GM18505 (cell line): ENCODE results near the gene CHN2.

Experiments
- ATAC-seq: cut with Tn5 transposase; IDR thresholded peaks from one replicate; pipeline ENCODE4 v1.9.1; 2021; ENCODE audit not compliant: unreplicated experiment
- POLR2A ChIP-seq: IDR thresholded peaks from 4 replicates; pipeline ENCODE4 v1.6.1; 2011; ENCODE audit warnings: borderline replicate concordance; ENCODE audit not compliant: insufficient read depth, insufficient read length; ENCODE audit errors: extremely low read depth

CHN2 gene

DNA sequence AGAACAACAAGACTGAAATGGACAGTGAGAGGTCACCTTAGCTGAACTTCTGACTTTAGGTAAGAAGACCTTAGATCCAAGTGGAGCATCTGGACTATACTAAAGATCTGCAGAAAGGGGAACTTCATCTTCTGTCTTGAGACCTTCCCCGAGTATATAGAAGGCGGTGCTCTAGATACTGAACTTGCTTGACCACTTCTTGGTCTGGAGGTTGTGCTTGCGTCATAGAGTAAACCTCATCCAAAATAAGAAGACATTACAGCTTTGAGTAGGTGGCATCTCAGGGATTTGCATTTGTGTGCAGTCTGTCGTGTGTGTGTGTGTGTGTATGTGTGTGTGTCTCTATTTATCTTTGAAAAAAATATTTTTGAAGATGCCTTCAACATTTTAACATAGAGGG lies 157.5 kb downstream of the CHN2 start:
- TF ChIP-seq POLR2A: no peak
- no peak for ATAC-seq

GRCh38 chr7:29353810-29354209 lies 159.2 kb downstream of the CHN2 start:
- ATAC-seq: no peak
- TF ChIP-seq POLR2A: no peak

- no peak for TF ChIP-seq POLR2A
- no peak for ATAC-seq
These were observed 159.8 kb downstream of the CHN2 start for GRCh38 chr7:29354340-29354739.

DNA sequence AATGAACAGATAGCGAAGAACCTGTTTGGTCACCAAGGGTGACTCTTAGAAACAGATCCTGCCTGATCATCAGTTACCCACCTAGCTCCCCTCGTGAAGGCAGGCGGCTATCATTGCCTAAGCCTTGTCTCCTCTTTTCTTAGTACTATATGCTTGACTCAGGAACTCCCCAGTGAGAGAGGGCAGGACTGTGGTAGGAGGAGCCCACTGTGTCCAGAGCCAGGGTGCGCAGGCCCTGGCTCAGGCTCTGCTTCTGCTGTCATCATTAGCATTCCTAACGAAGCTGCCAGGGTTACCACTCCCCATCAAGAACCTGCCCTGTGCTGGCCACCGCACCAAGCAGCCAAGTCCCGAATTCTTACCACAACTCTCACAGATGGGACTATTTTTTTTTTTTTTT lies 160.8 kb downstream of the CHN2 start:
- TF ChIP-seq POLR2A: no peak
- no peak for ATAC-seq

GRCh38 chr7:29356631-29357030 lies 162.1 kb downstream of the CHN2 start:
- no peak for ATAC-seq
- no peak for TF ChIP-seq POLR2A

DNA sequence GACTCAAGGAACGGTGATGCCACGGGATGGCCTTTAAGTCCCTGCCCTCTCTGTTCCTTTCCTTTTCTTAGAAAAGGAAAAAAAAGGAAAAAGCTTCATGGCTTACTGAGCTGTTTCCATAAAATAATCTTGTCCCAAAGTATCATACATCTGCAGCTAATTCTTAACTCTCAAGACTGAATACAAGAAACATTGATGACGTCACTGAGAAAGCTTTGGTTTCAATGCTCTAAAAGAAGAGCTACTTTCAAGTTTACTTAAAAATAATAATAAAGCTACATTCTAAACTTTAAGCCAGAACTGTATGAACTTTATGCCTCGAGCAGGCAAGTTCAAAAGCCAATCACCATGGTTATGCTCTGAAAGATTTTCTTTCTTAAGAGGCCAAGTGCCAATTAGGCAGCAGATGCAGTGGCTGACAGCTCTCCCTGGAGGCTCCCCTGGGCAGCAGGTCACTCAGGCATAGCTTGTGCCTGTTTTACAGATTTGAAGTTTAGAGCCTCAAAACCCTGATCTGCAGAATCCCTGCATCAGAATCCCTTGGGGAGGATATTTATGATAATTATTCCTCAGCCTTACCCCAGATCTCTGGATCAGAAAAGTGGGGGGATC lies 165.0 kb downstream of the CHN2 start:
- no peak for ATAC-seq
- no peak for TF ChIP-seq POLR2A

DNA sequence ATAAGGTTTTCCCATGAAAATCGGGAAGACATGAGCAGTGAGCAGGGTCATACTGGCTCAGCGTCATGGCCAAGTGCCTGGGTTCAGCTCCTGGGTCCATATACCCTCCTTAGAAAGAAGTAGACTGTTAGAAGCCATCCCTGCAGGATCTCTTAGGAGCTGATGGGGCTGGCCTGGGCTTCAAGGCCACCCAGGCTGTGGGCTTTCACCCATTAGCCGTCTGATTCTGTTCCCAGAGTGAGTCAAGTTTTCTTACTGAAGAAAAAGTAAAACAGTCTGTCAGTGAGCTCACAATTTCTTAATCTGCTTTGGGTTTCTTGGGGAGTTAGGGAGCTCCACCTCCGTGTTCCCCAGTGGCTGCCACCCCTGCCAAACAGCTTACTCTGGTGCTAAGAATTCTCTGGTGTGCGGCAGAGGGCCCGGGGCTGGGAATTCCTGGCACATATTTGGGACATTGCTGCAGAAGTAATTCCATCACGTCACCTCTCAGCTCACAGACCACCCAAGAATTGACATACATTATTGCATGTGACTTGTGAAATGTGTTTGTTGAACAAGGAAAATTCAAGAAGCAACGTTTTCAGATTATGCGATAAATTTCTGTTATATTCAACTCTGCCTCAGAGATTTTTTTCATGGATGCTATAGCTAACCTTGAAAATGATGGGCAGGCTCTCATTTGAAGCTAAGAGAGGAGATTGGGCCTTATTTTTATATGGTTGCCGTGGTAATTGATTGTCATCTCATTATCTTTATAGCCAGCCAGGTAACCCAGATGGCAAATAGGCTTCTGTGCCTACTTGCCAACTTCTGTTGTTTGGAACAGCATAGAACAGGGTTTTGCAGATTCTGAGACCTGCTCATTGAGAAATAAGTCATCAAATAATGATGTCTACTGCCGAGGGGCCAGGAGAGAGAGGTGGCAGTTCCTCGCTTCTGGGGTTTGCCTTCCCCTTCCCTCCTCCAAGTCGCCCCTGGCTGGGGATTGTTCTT lies 166.4 kb downstream of the CHN2 start:
- no peak for ATAC-seq

DNA sequence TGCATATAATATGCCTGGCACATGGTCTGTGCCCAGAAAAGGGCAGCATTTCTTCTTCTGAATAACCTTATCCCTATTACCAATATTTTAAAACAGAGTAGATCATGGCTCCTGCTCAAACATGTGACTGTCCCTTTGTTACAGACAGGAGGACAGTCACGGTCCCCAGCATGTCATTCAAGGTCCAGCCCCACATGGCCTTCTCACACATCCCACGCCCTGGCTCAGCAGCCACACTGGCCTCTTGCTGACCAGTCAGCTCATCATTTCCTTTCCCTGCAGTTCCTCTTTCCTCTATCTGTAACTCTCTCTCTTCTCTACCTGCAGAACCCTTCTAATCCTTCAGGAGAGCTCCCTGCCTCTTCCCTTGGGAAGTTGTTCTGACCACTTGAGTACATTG lies 167.8 kb downstream of the CHN2 start:
- ATAC-seq: no peak
- no peak for TF ChIP-seq POLR2A

More for the DNA sequence above, 166.4 kb downstream of the CHN2 start:
- no peak for TF ChIP-seq POLR2A

DNA sequence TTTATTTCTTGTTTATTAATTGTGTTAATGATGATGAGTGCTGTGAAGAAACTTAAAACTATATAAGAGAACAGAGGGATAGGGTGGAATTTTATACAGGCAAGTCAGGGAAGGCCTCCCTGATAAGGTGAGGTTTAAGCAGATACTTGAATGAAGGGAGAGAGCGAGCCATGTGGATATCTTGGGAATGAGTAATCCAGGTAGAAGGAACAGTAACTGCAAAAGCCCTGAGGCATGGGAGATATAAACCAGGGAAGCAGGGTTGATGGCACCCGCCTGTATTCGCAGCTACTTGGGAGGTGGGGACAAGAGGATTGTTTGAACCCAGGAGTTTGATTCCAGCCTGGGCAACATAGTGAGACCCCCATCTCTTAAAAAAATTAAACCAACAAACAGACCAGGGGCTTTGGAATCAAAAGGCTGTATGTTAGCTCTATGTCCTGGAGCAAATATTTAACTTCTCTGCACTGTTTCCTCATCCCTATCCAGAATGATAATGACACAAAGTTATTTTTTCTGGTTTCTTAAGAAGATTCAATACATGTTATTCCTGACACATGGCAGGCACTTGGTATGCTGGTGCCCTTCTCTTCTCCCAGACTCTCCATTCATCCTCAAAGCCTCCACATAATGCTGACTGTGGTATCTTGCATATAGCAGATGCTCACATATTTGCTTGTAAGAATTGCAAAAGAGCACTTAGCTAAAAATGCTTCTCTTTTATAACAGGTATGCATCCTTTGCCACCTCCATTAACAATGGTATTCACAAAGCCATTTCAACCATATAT lies 169.3 kb downstream of the CHN2 start:
- ATAC-seq: no peak
- no peak for TF ChIP-seq POLR2A

GRCh38 chr7:29364661-29365060 lies 170.1 kb downstream of the CHN2 start:
- ATAC-seq: no peak
- TF ChIP-seq POLR2A: no peak

DNA sequence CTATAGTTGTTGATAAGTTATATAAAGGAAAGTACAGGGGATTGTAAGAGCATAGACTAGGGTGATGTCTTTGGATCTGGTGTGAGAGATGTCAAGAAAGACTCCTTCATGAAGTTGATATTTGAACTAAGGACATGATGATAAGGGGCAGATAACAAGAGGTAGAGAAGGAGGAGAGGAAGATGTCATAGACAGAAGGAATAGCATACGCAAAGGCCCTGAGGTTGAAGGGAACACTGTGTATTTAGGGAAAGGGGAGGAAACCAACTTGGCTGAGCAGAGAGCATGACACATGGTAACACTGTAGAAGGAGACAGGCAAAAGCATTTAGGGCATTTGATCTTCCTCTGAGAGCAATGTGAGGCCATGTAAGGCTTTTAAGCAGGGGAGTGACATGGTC lies 170.8 kb downstream of the CHN2 start:
- no peak for ATAC-seq
- TF ChIP-seq POLR2A: no peak

GRCh38 chr7:29367784-29368183 lies 173.2 kb downstream of the CHN2 start:
- no peak for TF ChIP-seq POLR2A
- ATAC-seq: no peak

- ATAC-seq: no peak
- TF ChIP-seq POLR2A: no peak
These were observed 175.4 kb downstream of the CHN2 start for GRCh38 chr7:29369909-29370488.
